ENCODE data around the gene RNF223.
"Not testable (repeated sequence)": the region's sequence is repeated elsewhere in the genome, so short reads cannot be mapped to it uniquely, and the experiment has no call there.

The RNF223 gene

DNA sequence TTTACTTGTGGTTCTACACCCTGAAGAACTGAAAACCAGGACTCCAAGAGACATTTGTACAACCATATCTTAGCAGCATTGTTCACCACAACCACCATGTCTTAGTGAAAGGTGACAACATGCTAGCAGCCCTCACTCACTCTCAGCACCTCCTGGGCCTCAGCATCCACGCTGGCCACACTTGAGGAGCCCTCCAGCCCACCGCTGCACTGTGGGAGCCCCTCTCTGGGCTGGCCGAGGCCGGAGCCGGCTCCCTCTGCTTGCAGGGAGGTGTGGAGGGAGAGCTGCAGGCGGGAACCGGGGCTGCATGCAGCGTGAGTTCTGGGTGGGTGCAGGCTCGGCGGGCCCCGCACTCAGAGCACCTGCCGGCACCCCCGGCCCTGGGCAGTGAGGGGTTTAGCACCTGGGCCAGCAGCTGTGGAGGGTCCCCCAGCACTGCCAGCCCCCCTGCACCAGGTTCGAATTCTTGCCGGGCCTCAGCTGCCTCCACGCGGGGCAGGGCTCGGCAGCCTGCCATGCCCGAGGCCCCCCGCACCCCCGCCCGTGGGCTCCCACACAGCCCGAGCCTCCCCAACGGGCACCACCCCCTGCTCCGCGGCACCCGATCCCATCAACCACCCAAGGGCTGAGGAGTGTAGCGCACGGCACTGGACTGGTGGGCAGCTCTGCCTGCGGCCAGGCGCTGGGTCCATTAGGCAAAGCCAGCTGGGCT is 32.6 kb upstream of the RNF223 start:
- no peak for DNase-seq

GRCh38 chr1:1104152-1104551 is 30.0 kb upstream of the RNF223 start:
- not testable (repeated sequence) for DNase-seq

DNA sequence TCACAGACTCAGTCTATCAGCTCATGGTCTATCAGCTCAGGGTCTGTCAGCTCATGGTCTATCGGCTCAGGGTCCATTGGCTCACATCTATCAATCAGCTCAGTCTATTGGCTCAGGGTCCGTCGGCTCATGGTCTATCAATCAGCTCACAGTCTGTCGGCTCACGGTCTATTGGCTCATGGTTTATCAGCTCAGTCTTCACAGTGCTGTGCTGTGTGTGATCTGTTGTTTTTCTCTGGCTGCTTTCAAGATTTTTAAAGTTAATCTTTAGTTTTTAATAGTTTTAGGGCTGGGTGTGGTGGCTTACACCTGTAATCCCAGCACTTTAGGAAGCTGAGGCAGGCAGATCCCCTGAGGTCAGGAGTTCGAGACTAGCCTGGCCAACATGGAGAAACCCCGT is 27.4 kb upstream of the RNF223 start:
- no peak for DNase-seq

GRCh38 chr1:1100296-1100695 is 26.2 kb upstream of the RNF223 start:
- DNase-seq = no peak

DNA sequence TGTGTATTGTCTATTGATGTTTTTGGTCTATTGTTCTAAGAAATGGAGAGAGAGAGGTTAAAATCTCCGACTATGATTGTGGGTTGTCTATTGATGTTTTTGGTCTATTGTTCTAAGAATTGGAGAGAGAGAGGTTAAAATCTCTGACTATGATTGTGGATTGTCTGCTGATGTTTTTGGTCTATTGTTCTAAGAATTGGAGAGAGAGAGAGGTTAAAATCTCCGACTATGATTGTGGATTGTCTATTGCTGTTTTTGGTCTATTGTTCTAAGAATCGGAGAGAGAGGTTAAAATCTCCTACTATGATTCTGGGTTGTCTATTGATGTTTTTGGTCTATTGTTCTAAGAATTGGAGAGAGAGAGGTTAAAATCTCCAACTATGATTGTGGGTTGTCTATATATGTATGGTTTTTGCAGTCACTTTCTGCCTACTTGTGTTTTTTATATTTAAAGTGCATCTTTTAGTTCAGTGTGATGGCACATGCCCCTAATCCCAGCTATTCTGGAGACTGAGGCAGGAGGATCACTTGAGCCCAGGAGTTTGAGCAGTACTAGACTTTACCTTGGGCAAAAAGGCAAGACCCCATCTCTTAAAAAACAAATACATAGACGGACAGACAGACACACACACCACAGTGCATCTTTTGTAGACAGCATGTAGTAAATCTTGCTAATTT is 25.5 kb upstream of the RNF223 start:
- no peak for DNase-seq

DNA sequence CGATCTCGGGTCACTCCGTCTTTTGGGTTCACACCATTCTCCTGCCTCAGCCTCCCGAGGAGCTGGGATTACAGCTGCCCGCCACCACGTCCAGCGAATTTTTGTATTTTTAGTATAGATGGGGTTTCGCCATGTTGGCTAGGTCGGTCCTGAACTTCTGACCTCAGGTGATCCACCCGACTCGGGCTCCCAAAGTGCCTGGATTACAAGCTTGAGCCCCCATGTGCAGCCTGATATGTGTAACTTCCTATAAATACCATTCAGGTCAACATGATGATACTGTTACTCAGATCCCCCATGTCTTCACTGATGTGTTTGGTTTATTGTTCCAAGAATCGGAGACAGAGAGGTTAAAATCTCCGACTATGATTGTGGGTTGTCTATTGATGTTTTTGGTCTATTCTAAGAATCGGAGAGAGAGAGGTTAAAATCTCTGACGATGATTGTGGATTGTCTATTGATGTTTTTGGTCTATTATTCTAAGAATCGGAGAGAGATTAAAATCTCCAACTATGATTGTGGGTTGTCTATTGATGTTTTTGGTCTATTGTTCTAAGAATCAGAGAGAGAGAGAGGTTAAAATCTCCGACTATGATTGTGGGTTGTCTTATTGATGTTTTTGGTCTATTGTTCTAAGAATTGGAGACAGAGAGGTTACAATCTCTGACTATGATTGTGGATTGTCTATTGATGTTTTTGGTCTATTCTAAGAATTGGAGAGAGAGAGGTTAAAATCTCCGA is 24.7 kb upstream of the RNF223 start:
- DNase-seq = no peak

GRCh38 chr1:1096136-1096535 is 22.0 kb upstream of the RNF223 start:
- not testable (repeated sequence) for DNase-seq

- DNase-seq = no peak
Observed at GRCh38 chr1:1094981-1095380, 20.9 kb upstream of the RNF223 start.

DNA sequence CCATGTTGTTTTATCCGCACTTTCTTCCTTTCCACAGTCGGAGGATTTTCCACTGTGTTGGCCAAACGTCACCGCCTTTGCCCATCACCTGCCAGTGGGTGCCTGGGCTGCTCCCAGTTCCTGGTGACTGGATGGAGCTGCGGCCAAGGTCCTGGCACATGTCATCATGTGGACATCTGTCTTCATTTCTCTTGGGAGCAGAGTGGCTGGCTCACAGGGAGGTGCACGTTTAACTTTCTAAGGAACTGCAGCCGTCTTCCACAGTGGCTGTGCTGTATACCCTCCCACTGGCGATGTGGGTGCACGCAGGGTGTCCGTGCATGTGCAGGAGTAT is 19.5 kb upstream of the RNF223 start:
- no peak for DNase-seq

DNA sequence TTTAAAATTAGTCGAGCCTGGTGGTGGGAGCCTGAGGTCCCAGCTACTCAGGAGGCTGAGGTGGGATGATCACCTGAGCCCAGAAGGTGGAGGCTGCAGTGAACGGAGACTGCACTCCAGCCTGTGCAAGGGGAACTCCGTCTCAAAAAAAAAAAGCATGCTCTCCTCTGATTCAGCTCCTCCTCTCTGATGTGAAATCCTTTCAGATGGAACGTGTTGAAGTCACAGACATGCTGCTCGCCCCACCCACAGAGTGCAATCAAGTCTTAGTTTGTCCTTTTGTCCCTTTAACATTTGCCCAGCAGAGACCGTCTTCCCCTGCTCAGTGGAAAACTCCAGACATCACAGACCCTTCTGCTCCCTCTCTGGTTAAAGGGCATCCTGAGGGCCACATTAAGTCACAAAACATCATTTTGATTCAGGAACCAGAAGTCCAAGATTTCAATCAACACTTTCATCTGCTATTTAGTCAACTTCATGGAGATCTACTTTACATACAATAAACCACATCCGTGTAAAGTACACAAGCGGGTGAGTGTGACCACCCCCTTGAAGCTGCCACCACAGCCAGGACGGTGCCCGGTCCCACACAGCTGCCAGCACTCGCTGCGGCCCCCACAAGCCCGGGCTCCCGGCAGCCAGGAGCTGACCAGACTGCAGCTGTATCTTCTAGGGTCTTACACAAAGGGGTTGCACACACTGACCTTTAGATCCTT is 18.9 kb upstream of the RNF223 start:
- no peak for DNase-seq

DNA sequence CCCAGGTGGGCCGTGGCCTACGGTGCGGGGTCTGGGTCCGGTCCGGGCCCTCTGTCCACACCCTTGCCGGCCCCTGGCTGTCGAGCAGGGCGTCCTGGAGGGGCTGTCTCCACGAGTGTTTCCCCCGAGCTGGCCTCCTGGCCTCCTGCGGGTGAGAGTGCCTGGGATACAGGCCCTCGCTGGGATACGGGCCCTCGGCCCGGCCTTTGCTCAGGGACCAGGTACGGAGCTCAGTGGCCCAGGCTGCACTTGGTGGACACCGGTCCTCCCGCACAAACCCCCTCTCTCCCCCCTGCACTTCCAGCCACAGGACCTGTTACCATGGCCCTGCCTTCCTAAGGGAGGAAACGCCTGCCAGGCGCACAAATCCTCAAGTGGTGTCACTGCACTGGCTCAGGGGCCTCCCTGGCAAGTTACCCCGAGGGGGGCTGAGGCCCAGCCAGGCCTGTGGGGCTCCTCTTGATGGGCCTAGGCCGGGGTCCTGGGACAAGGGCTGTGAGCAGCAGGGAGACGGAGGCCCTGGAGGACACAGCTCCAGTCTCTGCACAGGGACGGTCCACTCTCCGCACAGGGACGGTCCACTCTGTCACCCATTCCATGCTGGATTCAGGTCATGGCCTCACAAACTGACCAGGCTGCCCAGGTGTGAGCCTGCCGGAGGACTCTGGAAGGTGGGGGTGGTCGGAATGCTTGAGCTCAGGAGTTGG is 18.2 kb upstream of the RNF223 start:
- no peak for DNase-seq

DNA sequence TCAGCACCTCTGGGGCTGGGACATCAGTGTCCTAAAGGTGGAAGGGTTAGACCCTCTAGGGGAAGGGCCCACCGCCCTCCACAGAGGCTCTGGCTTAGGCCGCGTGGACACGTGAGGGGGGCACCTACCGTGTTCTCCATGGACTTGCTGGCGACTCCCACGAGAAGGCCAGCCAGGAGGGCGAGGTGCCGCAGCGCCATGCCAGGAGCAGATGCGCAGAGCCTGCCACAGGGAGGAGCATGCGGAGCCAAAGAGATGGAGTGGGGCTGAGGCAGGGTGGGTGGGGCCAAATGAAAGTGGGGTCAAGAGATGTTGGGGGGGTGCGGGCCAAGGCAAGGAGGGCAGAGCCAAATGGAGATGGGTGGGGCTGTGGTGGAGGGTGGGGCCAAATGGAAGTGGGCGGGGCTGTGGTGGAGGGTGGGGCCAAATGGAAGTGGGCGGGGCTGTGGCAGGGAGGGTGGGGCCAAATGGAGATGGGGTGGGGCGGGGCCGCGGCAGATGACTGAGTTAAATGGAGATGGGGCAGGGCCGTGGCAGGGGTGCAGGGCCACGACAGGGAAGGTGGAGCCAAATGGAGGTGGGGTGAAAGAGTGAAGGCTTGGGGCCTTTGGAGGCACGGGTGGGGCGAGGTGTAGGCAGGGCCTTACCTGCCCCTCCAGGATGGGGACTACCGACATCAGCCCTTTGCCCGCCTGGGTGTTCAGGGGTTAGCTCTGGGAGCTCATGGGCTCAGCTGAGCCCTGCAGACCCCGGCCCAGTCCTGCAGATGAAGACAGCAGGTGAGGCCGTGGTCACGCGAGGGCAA is 17.4 kb upstream of the RNF223 start:
- DNase-seq = no peak

DNA sequence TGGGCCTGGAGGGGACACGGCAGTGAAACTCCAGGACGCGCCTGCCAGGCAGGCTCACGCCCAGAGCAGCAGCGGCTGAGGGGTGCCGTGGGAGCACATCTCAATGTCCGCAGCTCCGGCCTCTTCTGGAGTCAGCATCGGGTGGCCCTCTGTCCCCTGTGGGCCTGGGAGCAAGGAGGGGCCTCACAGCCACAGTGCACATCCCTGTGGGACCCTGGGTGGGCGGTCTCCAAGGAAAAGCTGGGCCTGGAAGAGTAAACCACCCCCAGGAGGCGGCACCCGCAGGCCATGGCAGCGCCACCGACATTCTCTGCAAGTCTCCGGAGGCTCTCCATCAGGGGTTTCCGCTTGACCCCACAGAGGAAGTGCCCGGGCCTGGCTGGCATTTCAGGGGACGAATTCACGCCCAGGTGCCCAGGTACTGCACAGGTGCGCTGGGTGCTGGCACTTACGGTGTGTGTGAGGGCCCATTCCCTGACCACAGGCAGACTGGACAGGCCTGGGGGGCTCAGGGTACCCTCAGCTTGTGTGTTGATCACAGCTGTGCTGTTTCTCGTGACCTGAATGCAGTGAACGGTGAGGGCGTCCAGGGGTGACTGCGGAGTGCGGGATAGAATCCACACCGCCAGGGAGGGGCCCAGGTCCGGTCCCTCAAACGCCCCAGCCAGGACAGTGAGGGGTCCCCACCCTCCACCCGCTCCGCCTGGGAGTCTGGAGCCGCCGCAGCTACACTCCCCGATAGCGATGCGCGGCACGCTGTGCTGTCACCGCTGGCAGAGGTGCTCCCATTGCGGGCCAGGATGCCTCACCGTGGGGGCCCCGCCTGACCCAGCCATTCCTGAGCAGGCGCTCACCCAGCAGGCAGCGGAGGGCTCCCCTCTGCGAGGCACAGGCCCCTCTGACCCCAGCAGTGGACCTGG is 16.6 kb upstream of the RNF223 start:
- no peak for DNase-seq

DNA sequence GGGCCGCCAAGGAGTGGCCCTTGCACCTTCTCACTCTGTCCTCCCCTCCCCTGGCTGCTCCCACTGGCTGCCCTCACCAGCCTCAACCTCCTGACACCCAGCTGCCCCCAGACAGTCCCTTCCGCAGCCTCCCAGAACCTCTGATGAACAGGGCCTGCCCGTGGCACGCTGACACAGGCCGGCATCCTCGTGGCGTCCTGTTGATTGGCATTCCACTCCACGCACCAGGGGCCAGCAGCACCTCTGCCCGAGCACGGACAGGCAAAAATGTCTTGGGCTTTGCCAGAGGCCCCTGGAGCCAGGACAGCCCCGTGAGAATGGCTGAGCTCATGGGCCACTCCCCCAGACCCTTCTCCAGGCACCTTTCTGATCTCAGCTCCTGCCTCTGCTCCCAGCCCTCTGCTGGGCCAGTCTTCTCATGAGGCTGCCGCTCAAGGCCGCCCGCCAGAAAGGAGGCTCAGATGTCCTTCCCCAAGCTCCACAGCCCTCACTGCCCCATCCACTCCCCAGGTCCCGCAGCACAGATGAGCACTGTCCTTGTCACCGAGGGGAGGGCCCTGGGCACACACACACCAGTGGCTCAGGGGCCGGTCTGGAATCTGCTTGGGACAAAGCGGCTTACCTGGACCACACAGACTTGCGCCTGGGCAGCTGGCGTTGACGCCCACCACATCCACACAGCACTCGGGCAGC is 15.8 kb upstream of the RNF223 start:
- DNase-seq = no peak

DNA sequence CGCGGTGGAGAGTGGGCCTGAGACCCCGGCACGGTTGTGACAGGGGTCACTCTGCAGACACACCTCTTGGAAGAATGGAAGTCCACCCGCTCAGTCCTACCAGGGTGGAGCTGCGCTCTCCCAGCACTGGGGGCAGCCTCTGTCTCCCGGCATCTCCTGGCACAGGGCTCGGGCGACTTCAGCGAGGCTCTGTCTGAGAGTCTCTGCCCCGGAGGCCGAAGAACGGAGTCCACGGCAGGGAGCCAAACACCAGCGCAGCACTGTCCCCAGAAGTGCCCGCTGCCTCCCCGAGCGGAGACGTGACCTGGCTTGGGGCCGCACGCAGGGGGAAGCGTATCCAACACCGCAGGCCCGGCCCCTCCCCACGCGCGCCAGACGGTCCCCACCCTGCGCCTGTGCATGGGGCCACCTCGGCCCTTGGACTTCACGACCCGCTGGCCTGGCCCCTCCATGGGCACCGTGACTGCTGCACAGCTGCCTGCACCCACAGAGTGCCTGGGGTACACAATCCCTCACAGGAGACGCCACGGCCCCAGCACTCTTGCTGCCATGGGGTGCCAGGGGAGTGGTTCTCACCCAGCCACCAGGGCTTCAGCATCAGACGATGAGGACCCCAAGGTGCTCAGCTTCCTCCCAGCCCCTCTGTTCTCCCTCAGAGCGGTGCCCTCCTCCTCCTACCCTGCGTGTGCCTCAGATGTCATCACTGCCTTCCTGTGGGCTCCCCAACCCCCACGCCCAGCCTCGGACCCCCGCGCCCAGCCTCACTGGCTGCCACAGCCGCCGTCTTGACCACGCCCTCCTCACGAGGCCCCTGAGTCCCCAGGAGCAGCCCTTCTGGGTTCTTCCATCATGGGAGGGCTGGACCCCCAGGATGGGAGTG is 14.9 kb upstream of the RNF223 start:
- DNase-seq = no peak

GRCh38 chr1:1088029-1088800 is 14.1 kb upstream of the RNF223 start:
- no peak for DNase-seq

DNA sequence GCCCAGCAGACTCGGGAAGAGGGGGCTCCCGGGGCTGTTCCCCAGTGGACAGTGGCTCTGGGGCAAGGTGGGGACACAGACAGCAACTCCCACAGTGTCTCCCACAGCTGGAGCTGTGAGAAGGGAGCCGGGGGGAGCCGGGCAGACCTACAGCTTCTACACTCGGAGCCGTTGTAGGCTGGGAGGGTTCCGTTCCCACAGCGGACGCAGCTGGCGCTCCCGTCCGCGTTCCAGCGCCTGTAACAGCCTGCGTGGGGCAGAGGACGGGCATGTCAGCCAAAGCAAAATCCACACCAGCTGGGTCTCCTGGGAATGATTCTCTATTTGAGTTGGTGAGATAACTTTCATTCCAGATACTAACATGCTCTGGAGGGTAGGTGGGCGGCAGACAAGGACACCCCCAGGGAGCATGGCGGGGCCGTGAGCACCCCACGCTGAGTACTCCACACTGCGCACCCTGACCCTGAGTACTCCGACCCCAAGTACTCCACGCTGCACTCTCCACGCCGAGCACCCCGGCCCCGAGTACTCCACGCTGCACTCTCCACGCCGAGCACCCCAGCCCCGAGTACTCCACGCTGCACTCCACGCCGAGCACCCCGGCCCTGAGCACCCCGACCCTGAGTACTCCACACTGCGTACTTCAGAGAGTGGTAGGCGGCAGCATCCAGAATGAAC is 13.4 kb upstream of the RNF223 start:
- DNase-seq = no peak

DNA sequence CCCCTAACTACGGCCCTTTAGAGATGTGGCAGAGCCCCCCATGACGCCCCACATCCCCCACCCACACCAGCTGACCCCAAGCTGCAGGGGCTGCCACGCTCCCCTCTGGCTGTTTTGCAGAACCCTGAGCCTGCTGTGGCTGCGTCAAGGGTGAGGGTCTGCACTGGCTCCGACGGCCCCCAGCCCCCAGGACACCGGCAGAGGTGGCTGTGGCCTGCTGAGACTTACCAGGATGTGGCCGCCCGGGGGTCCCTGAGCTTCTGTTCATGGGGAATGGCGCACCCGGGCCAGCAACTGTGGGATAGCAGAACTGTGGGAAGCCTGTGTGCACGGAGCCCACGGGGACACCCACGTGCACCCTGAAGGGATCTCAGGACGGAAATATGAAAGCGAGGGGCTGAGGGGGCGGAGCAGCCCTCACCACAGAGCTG is 12.8 kb upstream of the RNF223 start:
- no peak for DNase-seq

Data from stimulated activated CD4-positive, alpha-beta T cell treated with anti-CD3 and anti-CD28 coated beads, Interleukin-4, amount 100 ng/mL, for 1 hour (primary cell).